AG10803 (cell line): ENCODE results near the gene URGCP.

Experiments
- DNase-seq: peaks from one replicate; pipeline ENCODE4 v3.0.0; 2010; ENCODE audit warnings: low read depth
- H3K4me3 ChIP-seq: 2 replicates; pipeline ENCODE4 v1.5.1; 2011; ENCODE audit warnings: mild to moderate bottlenecking, low read length, control low read depth
- CTCF ChIP-seq: conservative IDR thresholded peaks from 2 replicates; pipeline ENCODE4 v1.5.1; 2011; ENCODE audit warnings: mild to moderate bottlenecking, low read length, control low read depth, inconsistent platforms

Gene URGCP

GRCh38 chr7:43943417-43944187 lies 37.2 kb upstream of the URGCP start:
- DNase-seq, result no peak
- no peak for TF ChIP-seq CTCF
- H3K4me3 ChIP-seq, result no peak overlapping the region

GRCh38 chr7:43942997-43943396 lies 36.6 kb upstream of the URGCP start:
- H3K4me3 ChIP-seq, result no peak overlapping the region
- DNase-seq, result no peak
- no peak for TF ChIP-seq CTCF

GRCh38 chr7:43942250-43942649 lies 35.9 kb upstream of the URGCP start:
- no peak for DNase-seq
- no peak overlapping the region for H3K4me3 ChIP-seq
- no peak for TF ChIP-seq CTCF

GRCh38 chr7:43938892-43939482 lies 32.6 kb upstream of the URGCP start:
- no peak for DNase-seq
- no peak for TF ChIP-seq CTCF
- H3K4me3 ChIP-seq, result no peak overlapping the region

GRCh38 chr7:43937444-43937843 lies 31.0 kb upstream of the URGCP start:
- no peak overlapping the region for H3K4me3 ChIP-seq
- no peak for DNase-seq
- TF ChIP-seq CTCF, result no peak

GRCh38 chr7:43933902-43934560 lies 27.6 kb upstream of the URGCP start:
- DNase-seq, result no peak
- no peak overlapping the region for H3K4me3 ChIP-seq
- no peak for TF ChIP-seq CTCF

- TF ChIP-seq CTCF, result no peak
- H3K4me3 ChIP-seq, result no peak overlapping the region
- no peak for DNase-seq
Observed at GRCh38 chr7:43931346-43931745, 24.9 kb upstream of the URGCP start.
